ENCODE measurements around the gene ACAP2. TPM values are rescaled to one million over a fixed set of nuclear protein-coding genes. Genes with fewer than 3 reads are reported as not detected.

ACAP2 gene
- polyA plus RNA-seq, 1 donor from 2014 or later: 88.7 TPM

- Histone ChIP-seq H3K4me3 (ENCODE audit: low read length) (peak overlapping the region; percentile 96), H3K36me3 (ENCODE audit: insufficient read depth, low read length) (no peaks in the 10 kb centered on the region), H3K27ac (ENCODE audit: low read length) (no peak overlapping the region), H3K9me2 (ENCODE audit: insufficient read depth, low read length) (no peaks in the 10 kb centered on the region), H4K20me1 (ENCODE audit: insufficient read depth) (no peaks in the 10 kb centered on the region), H3K9ac (ENCODE audit: low read length) (no peak overlapping the region), H2AFZ (ENCODE audit: low read depth, low read length) (no peak overlapping the region), H3K27me3 (ENCODE audit: insufficient read depth, low read depth, low read length) (no peaks in the 10 kb centered on the region), H3K79me2 (replicated peaks; ENCODE audit: insufficient read depth, low read length) (peaks cover 52% of the 10 kb centered on the region), H3K4me2 (ENCODE audit: low read length) (peak overlapping the region; percentile 75), H3K9me3 (ENCODE audit: low read length) (no peaks in the 10 kb centered on the region), H3F3A (ENCODE audit: insufficient read depth, low read length, poor library complexity, severe bottlenecking) (no peaks in the 10 kb centered on the region)
- TF ChIP-seq RAD21 (conservative IDR thresholded peaks at IDR 0.05): no peak
- no peak for TF ChIP-seq EP300 (conservative IDR thresholded peaks at IDR 0.05; ENCODE audit: poor library complexity, severe bottlenecking)
- no peak for TF ChIP-seq EZH2 (IDR thresholded peaks at IDR 0.05; ENCODE audit: borderline replicate concordance, insufficient read depth, low read length, poor library complexity, severe bottlenecking)
- TF ChIP-seq, protein P1, sequence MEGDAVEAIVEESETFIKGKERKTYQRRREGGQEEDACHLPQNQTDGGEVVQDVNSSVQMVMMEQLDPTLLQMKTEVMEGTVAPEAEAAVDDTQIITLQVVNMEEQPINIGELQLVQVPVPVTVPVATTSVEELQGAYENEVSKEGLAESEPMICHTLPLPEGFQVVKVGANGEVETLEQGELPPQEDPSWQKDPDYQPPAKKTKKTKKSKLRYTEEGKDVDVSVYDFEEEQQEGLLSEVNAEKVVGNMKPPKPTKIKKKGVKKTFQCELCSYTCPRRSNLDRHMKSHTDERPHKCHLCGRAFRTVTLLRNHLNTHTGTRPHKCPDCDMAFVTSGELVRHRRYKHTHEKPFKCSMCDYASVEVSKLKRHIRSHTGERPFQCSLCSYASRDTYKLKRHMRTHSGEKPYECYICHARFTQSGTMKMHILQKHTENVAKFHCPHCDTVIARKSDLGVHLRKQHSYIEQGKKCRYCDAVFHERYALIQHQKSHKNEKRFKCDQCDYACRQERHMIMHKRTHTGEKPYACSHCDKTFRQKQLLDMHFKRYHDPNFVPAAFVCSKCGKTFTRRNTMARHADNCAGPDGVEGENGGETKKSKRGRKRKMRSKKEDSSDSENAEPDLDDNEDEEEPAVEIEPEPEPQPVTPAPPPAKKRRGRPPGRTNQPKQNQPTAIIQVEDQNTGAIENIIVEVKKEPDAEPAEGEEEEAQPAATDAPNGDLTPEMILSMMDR (IDR thresholded peaks at IDR 0.05; ENCODE audit: poor library complexity, severe bottlenecking): no peak
- no peak for TF ChIP-seq POLR2AphosphoS5 (IDR thresholded peaks at IDR 0.05)
- TF ChIP-seq TAF1 (IDR thresholded peaks at IDR 0.05; ENCODE audit: low read depth): no peak
- TF ChIP-seq SMC3 (conservative IDR thresholded peaks at IDR 0.05; ENCODE audit: poor library complexity): no peak
- no peak for TF ChIP-seq MXI1 (conservative IDR thresholded peaks at IDR 0.05; ENCODE audit: poor library complexity, severe bottlenecking)
- no peak for TF ChIP-seq REST (IDR thresholded peaks at IDR 0.05; ENCODE audit: borderline replicate concordance)
Measured at GRCh38 chr3:195441051-195441450, 1.8 kb downstream of the ACAP2 start.

- no peaks in the 10 kb centered on the region for H3K9me2 ChIP-seq (ENCODE audit: insufficient read depth, low read length)
- H3K9me3 ChIP-seq (ENCODE audit: low read length): no peaks in the 10 kb centered on the region
- H3K79me2 ChIP-seq (replicated peaks; ENCODE audit: insufficient read depth, low read length): peaks cover 56% of the 10 kb centered on the region
- TF ChIP-seq TAF1 (IDR thresholded peaks at IDR 0.05; ENCODE audit: low read depth) (no peak), SMC3 (conservative IDR thresholded peaks at IDR 0.05; ENCODE audit: poor library complexity) (no peak), RAD21 (conservative IDR thresholded peaks at IDR 0.05) (no peak), POLR2AphosphoS5 (IDR thresholded peaks at IDR 0.05) (no peak), EZH2 (IDR thresholded peaks at IDR 0.05; ENCODE audit: borderline replicate concordance, insufficient read depth, low read length, poor library complexity, severe bottlenecking) (no peak), MXI1 (conservative IDR thresholded peaks at IDR 0.05; ENCODE audit: poor library complexity, severe bottlenecking) (no peak), REST (IDR thresholded peaks at IDR 0.05; ENCODE audit: borderline replicate concordance) (no peak), EP300 (conservative IDR thresholded peaks at IDR 0.05; ENCODE audit: poor library complexity, severe bottlenecking) (no peak)
- TF ChIP-seq, protein P1 (IDR thresholded peaks at IDR 0.05; ENCODE audit: poor library complexity, severe bottlenecking): no peak
- peak overlapping the region; percentile 96 for H3K4me3 ChIP-seq (ENCODE audit: low read length)
- H3K4me2 ChIP-seq (ENCODE audit: low read length): peak overlapping the region; percentile 75
- no peaks in the 10 kb centered on the region for H3K27me3 ChIP-seq (ENCODE audit: insufficient read depth, low read depth, low read length)
- no peaks in the 10 kb centered on the region for H3F3A ChIP-seq (ENCODE audit: insufficient read depth, low read length, poor library complexity, severe bottlenecking)
- H3K27ac ChIP-seq (ENCODE audit: low read length): no peak overlapping the region
- H4K20me1 ChIP-seq (ENCODE audit: insufficient read depth): no peaks in the 10 kb centered on the region
- no peak overlapping the region for H3K9ac ChIP-seq (ENCODE audit: low read length)
- no peak overlapping the region for H2AFZ ChIP-seq (ENCODE audit: low read depth, low read length)
- no peaks in the 10 kb centered on the region for H3K36me3 ChIP-seq (ENCODE audit: insufficient read depth, low read length)
Measured at GRCh38 chr3:195440379-195440778, 2.4 kb downstream of the ACAP2 start.
